Measurements from ENCODE around the gene WDR76. TPM values are rescaled to one million over a fixed set of nuclear protein-coding genes. Genes with fewer than 3 reads are reported as not detected.
"Not testable (repeated sequence)": the region's sequence is repeated elsewhere in the genome, so short reads cannot be mapped to it uniquely, and the experiment has no call there.

WDR76 gene
- total and polyA plus RNA-seq, 9 donors, result 7.2 to 12.2 (median 8.9) TPM

- Histone ChIP-seq H3K4me1 (ENCODE audit: control insufficient read depth, insufficient read depth, low read length) (peaks cover 38% of the 10 kb centered on the region), H3K4me3 (ENCODE audit: low read length) (no peak overlapping the region), H3K36me3 (ENCODE audit: control insufficient read depth, insufficient read depth, low read length) (peaks cover 58% of the 10 kb centered on the region), H3K27ac (ENCODE audit: low read length) (no peak overlapping the region), H3K27me3 (ENCODE audit: control insufficient read depth, insufficient read depth, low read length) (no peaks in the 10 kb centered on the region), H3K9me3 (replicated peaks; ENCODE audit: control insufficient read depth, low read depth, low read length) (no peaks in the 10 kb centered on the region)
- DNase-seq, result no peak
- WGBS (ENCODE audit: insufficient coverage), result no CpG with 5 or more reads among the region's 2 CpGs
Observed at GRCh38 chr15:43795197-43795596, 31.6 kb upstream of the WDR76 start.

GRCh38 chr15:43795997-43796396 lies 30.8 kb upstream of the WDR76 start:
- H3K9me3 ChIP-seq (replicated peaks; ENCODE audit: control insufficient read depth, low read depth, low read length), result no peaks in the 10 kb centered on the region
- H3K4me3 ChIP-seq (ENCODE audit: low read length), result no peak overlapping the region
- no peak overlapping the region for H3K27ac ChIP-seq (ENCODE audit: low read length)
- no peak for DNase-seq
- peaks cover 58% of the 10 kb centered on the region for H3K36me3 ChIP-seq (ENCODE audit: control insufficient read depth, insufficient read depth, low read length)
- no peaks in the 10 kb centered on the region for H3K27me3 ChIP-seq (ENCODE audit: control insufficient read depth, insufficient read depth, low read length)
- H3K4me1 ChIP-seq (ENCODE audit: control insufficient read depth, insufficient read depth, low read length), result peaks cover 41% of the 10 kb centered on the region

- Histone ChIP-seq H3K4me1 (ENCODE audit: control insufficient read depth, insufficient read depth, low read length) (peaks cover 43% of the 10 kb centered on the region), H3K4me3 (ENCODE audit: low read length) (no peak overlapping the region), H3K36me3 (ENCODE audit: control insufficient read depth, insufficient read depth, low read length) (peaks cover 59% of the 10 kb centered on the region), H3K27ac (ENCODE audit: low read length) (peak overlapping the region; percentile 61), H3K9me3 (replicated peaks; ENCODE audit: control insufficient read depth, low read depth, low read length) (no peaks in the 10 kb centered on the region), H3K27me3 (ENCODE audit: control insufficient read depth, insufficient read depth, low read length) (no peaks in the 10 kb centered on the region)
- WGBS (ENCODE audit: insufficient coverage), result no CpG with 5 or more reads among the region's 3 CpGs
- DNase-seq, result no peak
Observed at GRCh38 chr15:43796566-43796965, 30.2 kb upstream of the WDR76 start.

- no peaks in the 10 kb centered on the region for H3K27me3 ChIP-seq (ENCODE audit: control insufficient read depth, insufficient read depth, low read length)
Observed at GRCh38 chr15:43799209-43799944, 27.4 kb upstream of the WDR76 start.

GRCh38 chr15:43799945-43800285 lies 26.9 kb upstream of the WDR76 start, which contains the start of gene SERINC4:
TSS of gene SERINC4 (minus strand) at chr15:43800220. CDS start at chr15:43799986, 234 bp downstream.
- Histone ChIP-seq H3K9me3 (replicated peaks; ENCODE audit: control insufficient read depth, low read depth, low read length) (no peaks in the 10 kb centered on the region), H3K36me3 (ENCODE audit: control insufficient read depth, insufficient read depth, low read length) (peaks cover 62% of the 10 kb centered on the region), H3K4me1 (ENCODE audit: control insufficient read depth, insufficient read depth, low read length) (peaks cover 25% of the 10 kb centered on the region), H3K4me3 (ENCODE audit: low read length) (peak within 1 kb of the TSS; percentile 90), H3K27me3 (ENCODE audit: control insufficient read depth, insufficient read depth, low read length) (no peaks in the 10 kb centered on the region), H3K27ac (ENCODE audit: low read length) (peak within 1 kb of the TSS; percentile 97)
- 91% methylated on average over 7 of the region's 8 CpGs for WGBS (ENCODE audit: insufficient coverage)
- DNase-seq, result no peak

More at GRCh38 chr15:43799209-43799944, 27.4 kb upstream of the WDR76 start:
- H3K4me1 ChIP-seq (ENCODE audit: control insufficient read depth, insufficient read depth, low read length), result peaks cover 30% of the 10 kb centered on the region
- H3K27ac ChIP-seq (ENCODE audit: low read length), result peak overlapping the region; percentile 97
- no peak for DNase-seq
- no peaks in the 10 kb centered on the region for H3K9me3 ChIP-seq (replicated peaks; ENCODE audit: control insufficient read depth, low read depth, low read length)
- no peak overlapping the region for H3K4me3 ChIP-seq (ENCODE audit: low read length)
- 82% methylated on average over 11 of the region's 16 CpGs for WGBS (ENCODE audit: insufficient coverage)
- peaks cover 64% of the 10 kb centered on the region for H3K36me3 ChIP-seq (ENCODE audit: control insufficient read depth, insufficient read depth, low read length)

GRCh38 chr15:43800286-43801141 lies 26.3 kb upstream of the WDR76 start, which contains the start of gene HYPK:
TSS of gene HYPK (plus strand) at chr15:43800599. CDS start at chr15:43800623, 24 bp downstream.
- Histone ChIP-seq H3K4me3 (ENCODE audit: low read length) (peak within 1 kb of the TSS; percentile 90), H3K27ac (ENCODE audit: low read length) (peak within 1 kb of the TSS; percentile 97), H3K9me3 (replicated peaks; ENCODE audit: control insufficient read depth, low read depth, low read length) (no peaks in the 10 kb centered on the region), H3K36me3 (ENCODE audit: control insufficient read depth, insufficient read depth, low read length) (peaks cover 62% of the 10 kb centered on the region), H3K27me3 (ENCODE audit: control insufficient read depth, insufficient read depth, low read length) (no peaks in the 10 kb centered on the region), H3K4me1 (ENCODE audit: control insufficient read depth, insufficient read depth, low read length) (peaks cover 21% of the 10 kb centered on the region)
- peak; percentile 97 for DNase-seq
- 7% methylated on average over 37 of the region's 44 CpGs for WGBS (ENCODE audit: insufficient coverage)

GRCh38 chr15:43802676-43803075 lies 24.1 kb upstream of the WDR76 start:
- not testable (repeated sequence) for H3K4me3 ChIP-seq (ENCODE audit: low read length); H3K27ac ChIP-seq (ENCODE audit: low read length); DNase-seq; H3K27me3 ChIP-seq (ENCODE audit: control insufficient read depth, insufficient read depth, low read length); H3K9me3 ChIP-seq (replicated peaks; ENCODE audit: control insufficient read depth, low read depth, low read length)
- H3K4me1 ChIP-seq (ENCODE audit: control insufficient read depth, insufficient read depth, low read length), result peaks cover 16% of the 10 kb centered on the region
- H3K36me3 ChIP-seq (ENCODE audit: control insufficient read depth, insufficient read depth, low read length), result peaks cover 64% of the 10 kb centered on the region
- WGBS (ENCODE audit: insufficient coverage), result 95% methylated on average over 4 of the region's 7 CpGs

- Histone ChIP-seq H3K9me3 (replicated peaks; ENCODE audit: control insufficient read depth, low read depth, low read length) (no peaks in the 10 kb centered on the region), H3K4me3 (ENCODE audit: low read length) (no peak overlapping the region), H3K27ac (ENCODE audit: low read length) (no peak overlapping the region), H3K27me3 (ENCODE audit: control insufficient read depth, insufficient read depth, low read length) (no peaks in the 10 kb centered on the region), H3K36me3 (ENCODE audit: control insufficient read depth, insufficient read depth, low read length) (peaks cover 81% of the 10 kb centered on the region), H3K4me1 (ENCODE audit: control insufficient read depth, insufficient read depth, low read length) (no peaks in the 10 kb centered on the region)
- WGBS (ENCODE audit: insufficient coverage), result 100% methylated on average over 1 of the region's 5 CpGs
- DNase-seq, result no peak
Observed at GRCh38 chr15:43808435-43808950, 18.3 kb upstream of the WDR76 start.

- Histone ChIP-seq H3K4me1 (ENCODE audit: control insufficient read depth, insufficient read depth, low read length) (no peaks in the 10 kb centered on the region), H3K36me3 (ENCODE audit: control insufficient read depth, insufficient read depth, low read length) (peaks cover 86% of the 10 kb centered on the region), H3K9me3 (replicated peaks; ENCODE audit: control insufficient read depth, low read depth, low read length) (no peaks in the 10 kb centered on the region), H3K27ac (ENCODE audit: low read length) (no peak overlapping the region), H3K27me3 (ENCODE audit: control insufficient read depth, insufficient read depth, low read length) (no peaks in the 10 kb centered on the region), H3K4me3 (ENCODE audit: low read length) (no peak overlapping the region)
- no peak for DNase-seq
- no CpG with 5 or more reads among the region's 6 CpGs for WGBS (ENCODE audit: insufficient coverage)
Observed at GRCh38 chr15:43808960-43809678, 17.7 kb upstream of the WDR76 start.
